ENCODE data around the gene TRAM2. TPM values are rescaled to one million over a fixed set of nuclear protein-coding genes. Genes with fewer than 3 reads are reported as not detected.

Gene TRAM2
- total RNA-seq, 1 donor from 2014 or later, result 9.9 TPM

GRCh38 chr6:52515219-52515960 lies 61.5 kb downstream of the TRAM2 start:
- TF ChIP-seq CTCF (IDR thresholded peaks at IDR 0.05), result no peak
- Mint-ChIP-seq H3K4me3 (no peak overlapping the region), H3K9me3 (no peaks in the 10 kb centered on the region), H3K36me3 (ENCODE audit: low read depth) (peaks cover 78% of the 10 kb centered on the region), H3K4me1 (peaks cover 3% of the 10 kb centered on the region), H3K27me3 (no peaks in the 10 kb centered on the region), H3K27ac (no peak overlapping the region)
- ATAC-seq (ENCODE audit: low read depth) (no peak), DNase-seq (no peak)
- ChIA-PET POLR2A (no interaction called here), CTCF (no interaction called here)
- intact Hi-C loops (cut with micrococcal nuclease), result no loop called here

GRCh38 chr6:52514514-52514913 lies 62.3 kb downstream of the TRAM2 start:
- Mint-ChIP-seq H3K36me3 (ENCODE audit: low read depth) (peaks cover 78% of the 10 kb centered on the region), H3K9me3 (no peaks in the 10 kb centered on the region), H3K27ac (no peak overlapping the region), H3K27me3 (no peaks in the 10 kb centered on the region), H3K4me3 (no peak overlapping the region), H3K4me1 (peaks cover 7% of the 10 kb centered on the region)
- no peak for ATAC-seq (ENCODE audit: low read depth)
- ChIA-PET POLR2A (no interaction called here), CTCF (no interaction called here)
- no peak for TF ChIP-seq CTCF (IDR thresholded peaks at IDR 0.05)
- DNase-seq, result no peak
- intact Hi-C loops (cut with micrococcal nuclease), result no loop called here

- ChIA-PET POLR2A (no interaction called here), CTCF (no interaction called here)
- Mint-ChIP-seq H3K9me3 (no peaks in the 10 kb centered on the region), H3K36me3 (ENCODE audit: low read depth) (peaks cover 78% of the 10 kb centered on the region), H3K4me1 (peaks cover 8% of the 10 kb centered on the region), H3K27me3 (no peaks in the 10 kb centered on the region), H3K4me3 (no peak overlapping the region), H3K27ac (no peak overlapping the region)
- intact Hi-C loops (cut with micrococcal nuclease), result no loop called here
- no peak for TF ChIP-seq CTCF (IDR thresholded peaks at IDR 0.05)
- DNase-seq (no peak), ATAC-seq (ENCODE audit: low read depth) (no peak)
These were observed 63.0 kb downstream of the TRAM2 start for GRCh38 chr6:52513896-52514295.

GRCh38 chr6:52513464-52513863 lies 63.4 kb downstream of the TRAM2 start:
- POLR2A ChIA-PET, result no interaction called here
- peaks cover 80% of the 10 kb centered on the region for H3K36me3 Mint-ChIP-seq (ENCODE audit: low read depth)

GRCh38 chr6:52512199-52512598 lies 64.7 kb downstream of the TRAM2 start:
- ChIA-PET POLR2A (no interaction called here), CTCF (no interaction called here)
- DNase-seq, result no peak
- Mint-ChIP-seq H3K36me3 (ENCODE audit: low read depth) (peaks cover 86% of the 10 kb centered on the region), H3K27me3 (no peaks in the 10 kb centered on the region), H3K4me3 (no peak overlapping the region), H3K9me3 (no peaks in the 10 kb centered on the region), H3K4me1 (peaks cover 6% of the 10 kb centered on the region), H3K27ac (no peak overlapping the region)
- intact Hi-C loops (cut with micrococcal nuclease), result no loop called here
- ATAC-seq (ENCODE audit: low read depth), result no peak
- TF ChIP-seq CTCF (IDR thresholded peaks at IDR 0.05), result no peak

More at GRCh38 chr6:52513464-52513863, 63.4 kb downstream of the TRAM2 start:
- CTCF ChIA-PET, result no interaction called here
- Mint-ChIP-seq H3K9me3 (no peaks in the 10 kb centered on the region), H3K4me3 (no peak overlapping the region), H3K4me1 (peaks cover 8% of the 10 kb centered on the region), H3K27me3 (no peaks in the 10 kb centered on the region), H3K27ac (no peak overlapping the region)
- ATAC-seq (ENCODE audit: low read depth) (no peak), DNase-seq (no peak)
- intact Hi-C loops (cut with micrococcal nuclease), result no loop called here
- TF ChIP-seq CTCF (IDR thresholded peaks at IDR 0.05), result no peak
